GM21423 (cell line): ENCODE measurements around the gene MRPL36.
A peak's percentile ranks its signal among the peaks of the same experiment; 100 is the strongest.
"Not testable (repeated sequence)": the region's sequence is repeated elsewhere in the genome, so short reads cannot be mapped to it uniquely, and the experiment has no call there.

Experiments
- ATAC-seq: cut with Tn5 transposase; IDR thresholded peaks from one replicate; pipeline ENCODE4 v1.9.1; 2021; ENCODE audit warnings: mild to moderate bottlenecking, moderate library complexity; ENCODE audit not compliant: unreplicated experiment

The MRPL36 gene

GRCh38 chr5:1815881-1816292, 16.2 kb upstream of the MRPL36 start:
- ATAC-seq: no peak

- no peak for ATAC-seq
Measured at GRCh38 chr5:1815071-1815786, 15.6 kb upstream of the MRPL36 start.

- no peak for ATAC-seq
Measured at GRCh38 chr5:1814183-1815020, 14.8 kb upstream of the MRPL36 start.

- no peak for ATAC-seq
Measured at GRCh38 chr5:1810581-1811101, 11.0 kb upstream of the MRPL36 start.

- ATAC-seq: no peak
Measured at GRCh38 chr5:1809416-1810035, 9.9 kb upstream of the MRPL36 start.

GRCh38 chr5:1808439-1808838, 8.8 kb upstream of the MRPL36 start:
- no peak for ATAC-seq

- no peak for ATAC-seq
Measured at GRCh38 chr5:1807451-1808185, 8.0 kb upstream of the MRPL36 start.

- no peak for ATAC-seq
Measured at GRCh38 chr5:1806974-1807373, 7.3 kb upstream of the MRPL36 start.

- no peak for ATAC-seq
Measured at GRCh38 chr5:1806199-1806598, 6.6 kb upstream of the MRPL36 start.

- no peak for ATAC-seq
Measured at GRCh38 chr5:1805736-1806135, 6.1 kb upstream of the MRPL36 start.

- ATAC-seq: no peak
Measured at GRCh38 chr5:1805326-1805725, 5.7 kb upstream of the MRPL36 start.

GRCh38 chr5:1804001-1804690, 4.5 kb upstream of the MRPL36 start:
- no peak for ATAC-seq

- no peak for ATAC-seq
Measured at GRCh38 chr5:1803192-1803591, 3.6 kb upstream of the MRPL36 start.

- ATAC-seq: no peak
Measured at GRCh38 chr5:1801967-1802295, 2.3 kb upstream of the MRPL36 start.

GRCh38 chr5:1801222-1801966, 1.8 kb upstream of the MRPL36 start, which contains the start of gene NDUFS6:
TSS of gene NDUFS6 (plus strand) at chr5:1801407. CDS start at chr5:1801418, 11 bp downstream.
- peak; percentile 54 for ATAC-seq

- ATAC-seq: peak; percentile 34
Measured at GRCh38 chr5:1800472-1801221, 1.0 kb upstream of the MRPL36 start.

GRCh38 chr5:1799110-1799601, 481 bp downstream of the MRPL36 start:
- peak; percentile 25 for ATAC-seq

GRCh38 chr5:1798589-1798988, 1.0 kb downstream of the MRPL36 start:
- not testable (repeated sequence) for ATAC-seq

- no peak for ATAC-seq
Measured at GRCh38 chr5:1797855-1798254, 1.8 kb downstream of the MRPL36 start.
